HepG2 (cell line): ENCODE results near the gene MYL9. TPM values are rescaled to one million over a fixed set of nuclear protein-coding genes. Genes with fewer than 3 reads are reported as not detected.

Experiments used
- ATAC-seq: fragments of 200-7000 bp; cut with Tn5 transposase; 3 replicates; pipeline ENCODE4 v1.9.1; 2020; ENCODE audit warnings: mild to moderate bottlenecking, moderate library complexity
- BruUV-seq: library from RNA; stranded (reverse); fragments of 400-500 nt; replicated peaks from 2 replicates; lab custom pipeline; 2021; lab: Mats Ljungman, UMichigan
- CTCF ChIA-PET: fragments of 300-600 bp; formaldehyde crosslinking; extraction: SDS; loops from one replicate; lab custom pipeline; 2021; ENCODE audit warnings: low total read pairs, inconsistent platforms, low intra/inter-chr PET ratio; lab: Yijun Ruan, JAX
- POLR2A ChIA-PET: fragments of 350-600 bp; sonication (Branson Sonifier 250); formaldehyde crosslinking; loops from one replicate; lab custom pipeline; 2020; ENCODE audit warnings: antibody characterized with exemption, inconsistent platforms; lab: Yijun Ruan, JAX
- DNase-seq: peaks from one replicate; pipeline ENCODE4 v3.0.0-alpha.2; 2015; ENCODE audit warnings: low spot score
- FAIRE-seq: peaks from 3 replicates; lab custom pipeline; 2011; peaks lifted over from hg19 to GRCh38; lab: Jason Lieb, UNC
- H2AFZ ChIP-seq: one replicate; pipeline ENCODE4 v1.6.1; 2011; ENCODE audit warnings: low read length, inconsistent platforms
- H3K27ac ChIP-seq: fragments of 300-600 bp; 3 replicates; pipeline ENCODE4 v1.8.0; 2011; ENCODE audit warnings: mixed run types, mild to moderate bottlenecking, mixed read lengths, low read length, inconsistent platforms; ENCODE audit not compliant: insufficient read depth; ENCODE audit errors: extremely low read length
- H3K27me3 ChIP-seq, 2 experiments: fragments of 200-600 bp in 1 of 2; 2 replicates in 1 of 2; 3 replicates in 1 of 2; pipeline versions ENCODE4 v1.6.0 to v1.8.0; 2011; ENCODE audit warnings: low read length in 2 of 2, mild to moderate bottlenecking in 2 of 2, moderate library complexity in 2 of 2, inconsistent platforms in 1 of 2; ENCODE audit not compliant: insufficient read depth in 2 of 2, control insufficient read depth in 1 of 2
- H3K36me3 ChIP-seq, 2 experiments: fragments of 200-600 bp in 1 of 2; replicated peaks in 1 of 2; 2 replicates in 1 of 2; 3 replicates in 1 of 2; pipeline versions ENCODE4 v1.5.1 to v1.8.0; 2011; ENCODE audit warnings: low read length in 2 of 2, inconsistent platforms in 1 of 2; ENCODE audit not compliant: insufficient read depth in 2 of 2, control insufficient read depth in 1 of 2
- H3K4me1 ChIP-seq: 2 replicates; pipeline ENCODE4 v1.5.1; 2012; ENCODE audit warnings: low read length, inconsistent platforms; ENCODE audit not compliant: insufficient read depth
- H3K4me2 ChIP-seq: 2 replicates; pipeline ENCODE4 v1.6.0; 2011; ENCODE audit warnings: low read depth, low read length, inconsistent platforms
- H3K4me3 ChIP-seq, 3 experiments: fragments of 200-600 bp in 1 of 3; sonication (generic), shearing (Covaris generic) in 1 of 3; replicated peaks in 1 of 3; 2 replicates each; pipeline ENCODE4 v1.5.1; 2011 to 2016; ENCODE audit warnings: low read length in 3 of 3, inconsistent platforms in 2 of 3, low read depth in 2 of 3, mild to moderate bottlenecking in 2 of 3, control low read depth in 1 of 3, mixed read lengths in 1 of 3; ENCODE audit not compliant: insufficient read depth in 1 of 3
- H3K79me2 ChIP-seq: one replicate; pipeline ENCODE4 v1.6.1; 2011; ENCODE audit warnings: low read length, inconsistent platforms; ENCODE audit not compliant: insufficient read depth
- H3K9ac ChIP-seq: 2 replicates; pipeline ENCODE4 v1.6.0; 2011; ENCODE audit warnings: mild to moderate bottlenecking, low read depth, low read length, inconsistent platforms; ENCODE audit not compliant: insufficient read depth
- H3K9me3 ChIP-seq: 2 replicates; pipeline ENCODE4 v1.5.1; 2012; ENCODE audit warnings: mild to moderate bottlenecking, low read length
- H4K20me1 ChIP-seq: 2 replicates; pipeline ENCODE4 v1.6.0; 2011; ENCODE audit warnings: inconsistent platforms, mild to moderate bottlenecking, low read length, moderate library complexity; ENCODE audit not compliant: insufficient read depth
- AGO1 ChIP-seq: fragments of 200-400 bp; formaldehyde crosslinking; IDR thresholded peaks from 2 replicates; pipeline ENCODE4 v1.6.1; 2017; ENCODE audit warnings: mild to moderate bottlenecking, low read depth, low read length, moderate library complexity; ENCODE audit not compliant: poor library complexity, severe bottlenecking
- AHR ChIP-seq: IDR thresholded peaks from 2 replicates; pipeline ENCODE4 v1.6.1; 2018; ENCODE audit warnings: missing genetic modification reagents, missing compliant biosample characterization
- BRD4 ChIP-seq: sonication (generic); formaldehyde crosslinking; IDR thresholded peaks from 2 replicates; pipeline ENCODE4 v1.4.0; 2020; ENCODE audit warnings: missing genetic modification reagents
- CERS6 ChIP-seq: sonication (generic); formaldehyde crosslinking; IDR thresholded peaks from 2 replicates; pipeline ENCODE4 v1.5.0; 2020; ENCODE audit warnings: missing genetic modification reagents
- MTA1 ChIP-seq: sonication (generic); formaldehyde crosslinking; IDR thresholded peaks from 2 replicates; pipeline ENCODE4 v1.4.0; 2020; ENCODE audit warnings: missing genetic modification reagents, mild to moderate bottlenecking, borderline replicate concordance
- NFE2L1 ChIP-seq: sonication (generic); formaldehyde crosslinking; IDR thresholded peaks from 2 replicates; pipeline ENCODE4 v1.4.0; 2020; ENCODE audit warnings: missing genetic modification reagents, mild to moderate bottlenecking, borderline replicate concordance
- NFKBIZ ChIP-seq: IDR thresholded peaks from 2 replicates; pipeline ENCODE4 v1.6.1; 2018; ENCODE audit warnings: missing genetic modification reagents, missing compliant biosample characterization
- PHB2 ChIP-seq: fragments of 450-650 bp; IDR thresholded peaks from 2 replicates; pipeline ENCODE4 v1.6.1; 2018; ENCODE audit not compliant: partially characterized antibody
- PHF5A ChIP-seq: IDR thresholded peaks from one replicate; pipeline ENCODE4 v1.6.1; 2018; ENCODE audit warnings: low read depth, missing genetic modification reagents; ENCODE audit not compliant: unreplicated experiment
- PITX1 ChIP-seq: sonication (generic); formaldehyde crosslinking; IDR thresholded peaks from 2 replicates; pipeline ENCODE4 v1.5.1; 2020; ENCODE audit warnings: mild to moderate bottlenecking, missing genetic modification reagents
- SAFB2 ChIP-seq: sonication (generic); formaldehyde crosslinking; IDR thresholded peaks from 2 replicates; pipeline ENCODE4 v1.5.1; 2020; ENCODE audit warnings: missing genetic modification reagents, low read depth, mild to moderate bottlenecking, borderline replicate concordance
- SNRNP70 ChIP-seq: fragments of 200-400 bp; formaldehyde crosslinking; IDR thresholded peaks from 2 replicates; pipeline ENCODE4 v1.6.1; 2017; ENCODE audit warnings: mild to moderate bottlenecking, low read depth, low read length, moderate library complexity
- ZNF138 ChIP-seq: sonication (generic); formaldehyde crosslinking; IDR thresholded peaks from 2 replicates; pipeline ENCODE4 v1.5.0; 2020; ENCODE audit warnings: mild to moderate bottlenecking, low read depth, missing genetic modification reagents
- ZNF3 ChIP-seq: IDR thresholded peaks from 2 replicates; pipeline ENCODE4 v1.7.0; 2017; ENCODE audit warnings: inconsistent platforms
- ZNF703 ChIP-seq: sonication (generic); formaldehyde crosslinking; IDR thresholded peaks from 2 replicates; pipeline ENCODE4 v1.5.1; 2020; ENCODE audit warnings: missing genetic modification reagents, mild to moderate bottlenecking, moderate library complexity, borderline replicate concordance
- ZNF816 ChIP-seq: sonication (generic); formaldehyde crosslinking; IDR thresholded peaks from 2 replicates; pipeline ENCODE4 v1.8.0; 2022; ENCODE audit warnings: missing genetic modification reagents, mild to moderate bottlenecking, borderline replicate concordance
- ZSCAN12 ChIP-seq: sonication (generic); formaldehyde crosslinking; IDR thresholded peaks from 2 replicates; pipeline ENCODE4 v1.9.0; 2021; ENCODE audit warnings: mild to moderate bottlenecking, missing genetic modification reagents
- WGBS: methylation state at CpG from one replicate; pipeline ENCODE4 v1.1.6; 2017; ENCODE audit warnings: low lambda C conversion rate; 5-methylcytosine and 5-hydroxymethylcytosine counted together
- in situ Hi-C: cut with HindIII; loops from 2 replicates; pipeline ENCODE4 v1.10.0; 2017; ENCODE audit warnings: low pct_unique_long_range_greater_than_20kb; ENCODE audit not compliant: extremely low pct_ligation_motif_present
- intact Hi-C: fragments of 100-400 bp; cut with micrococcal nuclease; formaldehyde crosslinking; loops from one replicate; pipeline ENCODE4 v1.10.0; 2022; ENCODE audit not compliant: unreplicated experiment
- polyA plus RNA-seq, 8 experiments: library from polyadenylated mRNA; depleted of rRNA in 3 of 8; stranded (reverse) in 7 of 8; unstranded in 1 of 8; fragments of >200 nt; fragmentation: Illumina TruSeq in 4 of 8; extraction: Trizol in 4 of 8; gene quantifications; 2 replicates each; pipeline versions ENCODE4 v1.2.1 to v1.2.3, GENCODE V29; 2011 to 2016; ENCODE audit warnings: low read depth in 4 of 8, missing spikeins in 1 of 8, mixed read lengths in 1 of 8; ENCODE audit not compliant: insufficient read depth in 1 of 8
- total RNA-seq, 5 experiments: library from RNA; depleted of rRNA; stranded (reverse); fragments of >200 nt; fragmentation: Illumina TruSeq; extraction: Trizol; gene quantifications; 2 replicates each; pipeline ENCODE4 v1.2.3, GENCODE V29; 2016; ENCODE audit warnings: low read depth in 1 of 5
- TF ChIP-seq, protein P1 (sequence below): IDR thresholded peaks from 2 replicates; pipeline ENCODE4 v1.6.1; 2012; ENCODE audit warnings: low read depth, low read length, improper control_type of control experiment
- TF ChIP-seq, protein P2 (sequence below): sonication (generic); formaldehyde crosslinking; conservative IDR thresholded peaks from 2 replicates; pipeline ENCODE4 v1.4.0; 2020; ENCODE audit warnings: missing genetic modification reagents

The MYL9 gene
- total and polyA plus RNA-seq, 2 of the 13 experiments (the other 11 are each of a cell fraction or from before 2014, with no cell fraction given), result 0.87 to 2.2 TPM

GRCh38 chr20:36496707-36497669, 44.3 kb upstream of the MYL9 start:
- intact Hi-C loops, result no loop called here
- BruUV-seq, result no TSS peak
- FAIRE-seq, result no peak
- 97% methylated on average over 33 of the region's 33 CpGs for WGBS
- ChIA-PET POLR2A (no interaction called here), CTCF (no interaction called here)
- DNase-seq, result no peak
- no peak; the same call in 2 of the 3 replicates for ATAC-seq
- no peak overlapping the region for H2AFZ ChIP-seq
- H3K4me3 ChIP-seq, result no peak overlapping the region
- H3K79me2 ChIP-seq, result peaks cover 3% of the 10 kb centered on the region
- peaks cover 47 to 70% of the 10 kb centered on the region in 2 experiments for H3K36me3 ChIP-seq
- in situ Hi-C loops, result no loop called here
- H3K4me2 ChIP-seq, result no peak overlapping the region
- no peak overlapping the region for H3K27ac ChIP-seq
- H3K9me3 ChIP-seq, result no peaks in the 10 kb centered on the region
- no peak overlapping the region for H3K9ac ChIP-seq
- H3K27me3 ChIP-seq, result no peaks in the 10 kb centered on the region
- peaks cover 6% of the 10 kb centered on the region; the same call in 1 of the 2 replicates for H3K4me1 ChIP-seq
- H4K20me1 ChIP-seq, result peaks cover 5% of the 10 kb centered on the region
- TF ChIP-seq ZNF138 (CRISPR knock-in tag) (no peak; the same call in 1 of the 2 replicates), ZNF703 (CRISPR knock-in tag) (no peak), SNRNP70 (no peak), ZNF816 (CRISPR knock-in tag) (no peak), PITX1 (CRISPR knock-in tag) (peak; percentile 33; the same call in 1 of the 2 replicates), PHF5A (no peak), ZNF3 (no peak), MTA1 (CRISPR knock-in tag) (peak; percentile 24; the same call in 1 of the 2 replicates), BRD4 (no peak), NFKBIZ (no peak), PHB2 (no peak), SAFB2 (CRISPR knock-in tag) (no peak), AHR (CRISPR knock-in tag) (no peak), ZSCAN12 (CRISPR knock-in tag) (no peak), AGO1 (peak; percentile 13), NFE2L1 (CRISPR knock-in tag) (no peak), CERS6 (no peak)
- TF ChIP-seq, protein P1, sequence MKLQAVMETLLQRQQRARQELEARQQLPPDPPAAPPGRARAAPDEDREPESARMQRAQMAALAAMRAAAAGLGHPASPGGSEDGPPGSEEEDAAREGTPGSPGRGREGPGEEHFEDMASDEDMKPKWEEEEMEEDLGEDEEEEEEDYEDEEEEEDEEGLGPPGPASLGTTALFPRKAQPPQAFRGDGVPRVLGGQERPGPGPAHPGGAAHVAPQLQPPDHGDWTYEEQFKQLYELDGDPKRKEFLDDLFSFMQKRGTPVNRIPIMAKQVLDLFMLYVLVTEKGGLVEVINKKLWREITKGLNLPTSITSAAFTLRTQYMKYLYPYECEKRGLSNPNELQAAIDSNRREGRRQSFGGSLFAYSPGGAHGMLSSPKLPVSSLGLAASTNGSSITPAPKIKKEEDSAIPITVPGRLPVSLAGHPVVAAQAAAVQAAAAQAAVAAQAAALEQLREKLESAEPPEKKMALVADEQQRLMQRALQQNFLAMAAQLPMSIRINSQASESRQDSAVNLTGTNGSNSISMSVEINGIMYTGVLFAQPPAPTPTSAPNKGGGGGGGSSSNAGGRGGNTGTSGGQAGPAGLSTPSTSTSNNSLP, result no peak
- TF ChIP-seq, protein P2, sequence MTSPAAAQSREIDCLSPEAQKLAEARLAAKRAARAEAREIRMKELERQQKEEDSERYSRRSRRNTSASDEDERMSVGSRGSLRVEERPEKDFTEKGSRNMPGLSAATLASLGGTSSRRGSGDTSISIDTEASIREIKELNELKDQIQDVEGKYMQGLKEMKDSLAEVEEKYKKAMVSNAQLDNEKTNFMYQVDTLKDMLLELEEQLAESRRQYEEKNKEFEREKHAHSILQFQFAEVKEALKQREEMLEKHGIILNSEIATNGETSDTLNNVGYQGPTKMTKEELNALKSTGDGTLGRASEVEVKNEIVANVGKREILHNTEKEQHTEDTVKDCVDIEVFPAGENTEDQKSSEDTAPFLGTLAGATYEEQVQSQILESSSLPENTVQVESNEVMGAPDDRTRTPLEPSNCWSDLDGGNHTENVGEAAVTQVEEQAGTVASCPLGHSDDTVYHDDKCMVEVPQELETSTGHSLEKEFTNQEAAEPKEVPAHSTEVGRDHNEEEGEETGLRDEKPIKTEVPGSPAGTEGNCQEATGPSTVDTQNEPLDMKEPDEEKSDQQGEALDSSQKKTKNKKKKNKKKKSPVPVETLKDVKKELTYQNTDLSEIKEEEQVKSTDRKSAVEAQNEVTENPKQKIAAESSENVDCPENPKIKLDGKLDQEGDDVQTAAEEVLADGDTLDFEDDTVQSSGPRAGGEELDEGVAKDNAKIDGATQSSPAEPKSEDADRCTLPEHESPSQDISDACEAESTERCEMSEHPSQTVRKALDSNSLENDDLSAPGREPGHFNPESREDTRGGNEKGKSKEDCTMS (CRISPR knock-in tag), result no peak
